Dermis blood vessel endothelial cell (primary cell): ENCODE measurements around the gene RAD51B. TPM values are rescaled to one million over a fixed set of nuclear protein-coding genes. Genes with fewer than 3 reads are reported as not detected.
"Not testable (repeated sequence)": the region's sequence is repeated elsewhere in the genome, so short reads cannot be mapped to it uniquely, and the experiment has no call there.

Experiments used
- DNase-seq: peaks from one replicate; pipeline ENCODE4 v3.0.0; 2010
- total RNA-seq: library from RNA; depleted of rRNA; stranded (reverse); fragments of >200 nt; gene quantifications from 2 replicates; pipeline ENCODE4 v1.2.3, GENCODE V29; 2014

The RAD51B gene
- total RNA-seq, 1 donor from 2014 or later = 22.8 TPM

DNA sequence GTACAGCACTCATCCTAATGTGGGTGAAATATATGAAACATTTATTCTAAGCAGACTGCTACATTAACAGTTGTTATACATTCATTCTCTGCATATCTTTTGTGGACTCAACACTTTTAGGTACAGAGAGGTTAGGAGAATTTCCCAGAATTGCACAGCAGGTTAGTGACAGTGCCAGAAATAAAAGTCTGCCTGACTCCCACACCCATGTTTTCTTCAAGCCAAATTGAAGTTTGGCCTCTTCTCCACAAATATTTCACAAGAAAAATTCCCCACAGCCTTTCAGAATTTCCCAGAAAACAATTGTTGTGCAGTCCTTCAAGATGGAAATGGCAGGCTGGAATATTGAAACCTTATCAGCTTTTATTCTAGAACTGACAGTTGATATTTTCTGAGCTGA, 464.8 kb downstream of the RAD51B start:
- DNase-seq = no peak

DNA sequence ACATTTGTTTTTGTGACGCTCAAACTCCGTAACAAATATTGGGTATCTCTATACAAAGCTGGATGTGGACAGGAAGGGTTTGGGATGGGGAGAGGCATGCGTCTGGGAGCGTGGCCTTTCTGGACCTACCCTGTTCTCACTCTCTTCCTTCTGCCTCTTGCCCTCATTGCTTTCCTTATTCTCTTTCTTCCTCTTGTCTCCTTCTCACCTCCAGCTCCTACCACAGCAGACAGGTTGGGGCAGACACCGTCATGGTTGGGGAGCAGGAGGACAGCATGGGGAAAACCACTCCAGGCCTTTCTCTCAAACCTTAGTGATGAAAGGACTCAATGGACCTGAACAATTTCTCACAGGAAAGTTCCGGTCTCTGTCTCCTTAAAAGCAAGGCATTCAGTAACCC, 465.3 kb downstream of the RAD51B start:
- no peak for DNase-seq

DNA sequence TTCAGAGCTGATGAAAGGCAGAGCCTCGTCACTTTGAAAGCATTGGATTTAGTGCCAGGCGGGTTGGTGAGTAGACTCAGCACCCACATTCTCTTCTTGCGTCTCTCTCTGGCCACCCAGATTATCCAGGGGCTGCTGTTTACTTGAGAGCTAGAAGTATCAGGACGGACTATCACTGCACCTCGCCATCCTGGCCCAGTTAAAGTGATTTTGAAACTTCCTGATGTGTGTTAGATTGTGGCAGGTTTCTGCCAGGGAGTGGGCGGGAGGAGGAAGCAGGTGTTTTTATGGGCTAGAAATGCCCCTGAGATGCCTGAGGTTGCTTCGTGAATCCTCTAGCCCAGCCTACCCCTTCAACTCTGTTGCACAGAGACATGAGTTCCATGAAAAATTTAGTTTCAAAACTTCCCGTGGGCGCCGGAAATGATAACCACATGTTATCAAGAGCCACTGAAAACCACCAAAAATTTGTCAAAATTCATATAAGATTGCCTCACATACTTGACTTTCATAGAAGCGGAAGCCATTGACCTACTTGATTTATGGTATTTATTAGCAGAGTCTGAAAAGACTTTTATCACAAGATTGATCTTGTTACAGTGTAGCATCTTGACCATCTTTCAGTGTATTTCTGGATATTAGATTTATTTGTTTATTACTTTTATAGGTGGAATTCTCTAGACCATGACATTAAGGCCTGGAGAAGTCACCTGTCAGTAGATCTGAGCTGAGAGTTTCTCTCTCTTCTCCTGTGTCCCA, 466.0 kb downstream of the RAD51B start:
- DNase-seq = no peak

DNA sequence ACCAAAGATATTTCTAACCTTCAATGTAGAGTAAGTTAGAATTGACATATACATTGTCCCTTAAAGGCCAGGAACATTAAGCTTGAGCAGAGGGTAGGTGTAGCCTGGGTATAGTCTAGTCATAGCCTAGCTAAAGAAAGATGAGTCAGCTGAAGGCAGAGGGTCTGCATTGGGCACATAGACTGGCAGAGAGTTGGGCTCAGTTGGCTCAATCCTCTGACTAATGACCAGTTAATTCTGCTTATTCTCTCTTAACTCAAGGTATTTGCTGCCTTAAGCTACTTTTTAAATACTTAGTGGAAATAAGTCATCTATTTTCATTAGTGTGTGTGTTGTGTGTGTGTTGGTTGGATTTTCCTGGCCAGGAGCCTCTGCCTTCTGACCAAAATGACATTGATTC, 467.1 kb downstream of the RAD51B start:
- DNase-seq = no peak

DNA sequence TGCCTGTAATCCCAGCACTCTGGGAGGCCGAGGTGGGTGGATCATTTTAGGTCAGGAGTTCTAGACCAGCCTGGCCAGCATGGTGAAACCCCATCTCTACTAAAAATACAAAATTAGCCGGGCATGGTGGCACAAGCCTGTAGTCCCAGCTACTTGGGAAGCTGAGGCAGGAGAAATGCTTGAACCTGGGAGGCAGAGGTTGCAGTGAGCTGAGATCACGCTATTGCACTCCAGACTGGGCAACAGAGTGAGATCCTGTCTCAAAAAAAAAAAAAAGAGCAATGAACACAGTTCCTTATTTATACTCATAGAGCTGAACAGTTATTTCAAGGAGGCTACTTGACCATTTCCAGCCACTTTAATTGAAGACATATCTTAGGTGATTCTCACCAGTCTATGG, 469.9 kb downstream of the RAD51B start:
- not testable (repeated sequence) for DNase-seq

DNA sequence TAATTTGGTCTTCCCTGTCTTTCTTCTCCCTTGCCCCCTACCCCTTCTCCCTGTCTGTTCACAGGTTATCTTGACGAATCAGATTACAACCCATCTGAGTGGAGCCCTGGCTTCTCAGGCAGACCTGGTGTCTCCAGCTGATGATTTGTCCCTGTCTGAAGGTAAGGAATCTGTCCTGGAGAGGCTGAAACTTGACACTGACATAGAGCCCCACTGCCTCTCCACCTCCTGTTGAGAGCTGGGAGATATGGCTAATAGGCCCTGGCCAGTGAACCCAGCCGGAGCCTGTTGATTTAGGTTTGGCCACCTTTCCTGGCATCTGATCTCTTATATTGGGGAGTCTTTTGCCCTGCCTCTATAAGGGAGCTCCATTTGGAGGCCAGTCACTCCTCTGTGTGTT, 472.2 kb downstream of the RAD51B start:
- DNase-seq = no peak

DNA sequence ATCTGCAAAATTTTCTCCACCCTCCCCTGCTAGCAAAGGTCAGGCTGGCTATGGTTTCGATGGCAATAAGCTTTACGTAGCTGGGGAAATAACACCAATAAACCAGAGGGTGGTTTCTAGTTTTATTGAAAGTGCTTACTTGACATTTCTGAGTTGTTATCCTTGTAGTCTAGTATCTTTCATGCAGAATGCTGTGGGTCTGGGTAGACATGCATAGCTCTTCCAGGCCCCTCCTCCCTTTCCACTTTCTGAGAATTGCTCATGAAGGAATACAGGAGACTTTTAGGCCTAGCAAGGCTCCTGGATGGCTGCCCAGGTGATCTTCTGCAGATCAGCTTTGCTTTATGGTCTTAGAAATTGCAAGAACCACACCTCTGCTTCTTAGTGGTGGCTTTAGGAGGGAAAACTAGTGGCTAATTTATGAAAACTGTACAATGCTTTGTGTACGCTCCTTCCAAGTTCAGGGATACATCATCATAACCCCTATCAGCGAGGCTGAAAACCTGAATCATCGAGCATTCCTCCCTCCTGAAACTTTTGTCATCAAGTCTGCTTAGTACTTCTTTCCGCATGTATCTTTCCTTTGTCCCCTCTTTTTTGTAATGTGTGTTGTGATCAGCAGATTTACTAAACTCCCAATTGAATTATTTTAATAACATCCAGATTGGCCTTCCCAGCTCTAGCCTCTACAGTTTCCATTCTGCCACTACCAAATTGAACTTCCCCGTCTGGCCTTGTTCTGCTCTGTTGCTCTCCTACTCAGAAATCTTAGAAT, 473.0 kb downstream of the RAD51B start:
- no peak for DNase-seq

DNA sequence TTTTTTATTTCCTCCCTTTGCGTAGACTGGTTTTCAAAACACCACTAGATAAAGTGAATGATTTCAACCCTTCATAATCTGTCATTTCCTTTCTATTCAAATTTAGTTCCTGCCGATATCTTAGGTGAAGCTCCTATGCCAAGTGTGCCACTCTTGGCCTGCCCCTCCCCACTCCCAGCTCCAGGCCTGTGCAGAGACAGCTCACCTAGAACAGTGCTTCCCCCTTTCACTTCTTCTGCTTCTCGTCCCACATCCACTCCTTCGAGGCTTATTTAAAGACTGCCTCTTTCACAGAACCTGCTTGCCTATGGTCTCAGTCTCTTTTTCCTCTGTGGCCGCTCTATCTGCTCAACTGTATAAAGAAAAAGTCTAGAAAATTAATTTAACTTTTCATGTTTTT, 473.8 kb downstream of the RAD51B start:
- DNase-seq = peak; percentile 40

DNA sequence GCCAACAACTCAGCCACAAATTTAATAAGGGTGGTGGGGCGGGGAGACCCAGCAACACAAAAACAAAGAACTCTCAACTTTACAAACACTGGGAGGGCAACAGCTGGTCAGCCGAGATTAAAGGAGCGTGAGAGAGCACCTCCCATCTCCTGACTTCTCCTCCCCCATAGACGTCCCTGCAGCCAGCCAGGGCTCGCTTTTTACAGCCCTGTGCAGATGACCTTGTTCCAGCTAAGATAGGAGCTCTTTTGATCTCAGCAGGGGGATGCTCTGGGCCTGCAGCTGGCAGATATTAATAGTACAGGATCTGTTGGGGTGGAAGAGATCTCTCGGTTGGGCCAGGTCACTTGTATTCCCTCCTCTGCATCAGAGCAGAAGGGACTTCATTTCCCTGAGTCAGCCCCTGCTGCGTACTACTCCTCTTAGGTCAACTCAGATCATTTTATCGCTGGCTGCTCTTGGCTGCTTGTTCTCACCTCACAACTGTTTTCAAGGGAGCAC, 475.8 kb downstream of the RAD51B start:
- no peak for DNase-seq

DNA sequence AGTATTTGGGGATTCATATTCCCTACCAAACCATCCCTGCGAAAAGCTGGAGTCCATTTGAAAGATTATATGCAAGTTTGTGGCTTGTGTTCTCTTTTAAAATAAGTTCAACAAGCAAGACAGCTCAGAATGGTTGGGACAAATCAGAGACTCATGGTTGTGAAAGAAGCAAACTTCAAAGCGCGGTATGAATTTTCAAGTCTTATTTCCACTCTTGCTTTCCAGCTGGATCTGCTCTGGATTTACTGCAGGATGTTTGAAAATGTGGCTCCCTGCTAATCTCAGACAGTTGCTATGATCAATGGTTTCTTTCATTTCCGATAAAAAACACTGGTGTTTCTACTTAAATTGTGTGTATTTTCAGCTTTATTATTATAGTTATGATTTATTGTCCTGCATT, 477.5 kb downstream of the RAD51B start:
- no peak for DNase-seq

DNA sequence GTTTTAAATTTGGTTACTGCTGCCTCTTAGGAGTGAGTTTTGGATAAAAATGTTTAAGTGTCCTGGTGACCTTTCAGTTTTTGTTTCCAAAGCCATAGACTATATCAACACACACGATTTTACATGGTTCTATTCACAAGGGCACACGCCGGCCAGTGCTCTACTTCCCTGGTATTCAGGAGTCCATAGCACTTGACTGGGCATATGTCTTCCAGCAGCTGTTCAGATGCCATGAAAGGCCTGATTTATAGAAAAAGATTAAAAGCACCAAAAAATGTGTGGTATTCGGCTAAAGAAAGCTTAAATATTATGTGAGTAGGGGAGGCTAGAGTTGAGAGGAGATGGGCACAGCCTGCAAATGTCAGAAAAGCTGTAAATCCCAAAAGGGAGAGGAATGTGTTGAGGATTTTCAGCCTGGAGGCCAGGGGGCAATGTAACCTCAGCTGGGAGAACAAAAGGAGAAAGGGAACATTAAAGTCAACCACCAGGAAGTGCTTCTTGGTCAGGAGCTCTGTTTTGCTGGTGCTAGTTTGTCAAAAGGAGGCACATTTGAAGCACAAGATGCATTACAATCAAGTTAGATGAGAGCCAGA, 478.4 kb downstream of the RAD51B start:
- peak; percentile 54 for DNase-seq

DNA sequence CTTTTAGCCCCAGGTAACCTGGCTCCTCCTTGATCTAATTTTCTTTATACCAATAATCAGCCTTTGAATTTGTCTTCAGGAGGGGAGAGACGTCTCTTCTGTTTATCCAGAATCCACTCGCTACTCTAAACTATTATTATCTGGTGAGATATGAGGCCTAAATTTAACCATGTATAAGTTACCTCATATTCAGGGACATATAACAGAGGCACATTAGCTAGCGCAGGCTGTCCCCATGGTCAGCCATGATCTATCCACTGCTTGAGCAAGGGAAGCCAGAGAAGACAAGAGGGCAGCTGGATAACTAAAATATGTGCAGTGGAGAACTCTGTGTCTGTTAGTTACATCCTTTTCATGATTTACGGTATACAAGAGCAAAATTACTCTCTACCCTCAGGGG, 481.0 kb downstream of the RAD51B start:
- DNase-seq = no peak

DNA sequence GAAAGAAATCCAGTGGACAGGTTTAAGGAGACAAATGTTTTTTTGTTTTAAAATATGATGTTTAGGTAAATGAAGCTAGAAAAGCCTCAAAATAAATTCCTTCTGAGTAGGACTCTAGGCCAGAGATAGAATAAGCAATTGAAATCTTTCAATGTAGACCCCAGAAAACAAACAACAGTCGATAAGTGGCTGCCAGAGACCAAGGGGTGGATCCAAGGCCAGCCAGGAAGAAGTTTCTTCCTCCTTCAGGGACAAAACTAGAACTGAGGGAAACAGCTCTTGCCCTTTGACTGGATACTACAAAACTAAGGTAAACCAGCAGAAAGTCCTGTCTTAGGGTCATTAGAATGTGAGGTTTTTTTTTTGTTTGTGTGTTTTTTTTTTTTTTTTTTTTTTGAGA, 481.6 kb downstream of the RAD51B start:
- no peak for DNase-seq

DNA sequence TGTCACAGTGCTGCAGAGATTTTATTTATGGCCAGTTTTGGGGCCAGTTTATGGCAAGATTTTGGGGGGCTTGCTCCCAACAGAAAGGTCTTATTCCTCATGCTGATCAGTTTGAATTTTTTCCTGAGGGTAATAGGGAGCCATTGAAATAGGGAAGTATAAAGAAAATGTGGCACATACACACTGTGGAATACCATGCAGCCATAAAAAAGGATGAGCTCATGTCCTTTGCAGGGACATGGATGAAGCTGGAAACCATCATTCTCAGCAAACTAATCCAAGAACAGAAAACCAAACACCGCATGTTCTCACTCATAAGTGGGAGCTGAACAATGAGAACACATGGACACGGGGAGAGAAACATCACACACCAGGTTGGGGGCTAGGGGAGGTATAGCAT, 483.4 kb downstream of the RAD51B start:
- DNase-seq = not testable (repeated sequence)

DNA sequence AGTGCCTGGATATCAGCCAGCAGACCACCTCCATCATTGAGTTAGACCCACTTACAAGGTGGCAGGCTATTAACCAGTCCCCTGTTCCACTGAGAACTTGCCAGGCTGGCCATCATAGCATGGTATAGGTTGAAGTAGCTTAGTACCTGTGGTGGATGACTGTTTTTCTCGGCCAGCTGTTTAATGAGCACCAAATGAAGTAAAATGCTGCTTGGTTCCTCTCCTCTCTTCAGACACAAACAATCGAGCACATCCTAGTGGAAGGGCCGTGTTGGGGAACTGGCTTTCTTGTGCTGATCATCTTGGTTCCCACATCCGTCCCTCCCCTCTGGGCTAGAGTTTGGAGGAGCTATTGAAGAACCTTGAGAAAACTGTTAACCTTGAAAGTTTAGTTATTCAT, 486.2 kb downstream of the RAD51B start:
- no peak for DNase-seq

DNA sequence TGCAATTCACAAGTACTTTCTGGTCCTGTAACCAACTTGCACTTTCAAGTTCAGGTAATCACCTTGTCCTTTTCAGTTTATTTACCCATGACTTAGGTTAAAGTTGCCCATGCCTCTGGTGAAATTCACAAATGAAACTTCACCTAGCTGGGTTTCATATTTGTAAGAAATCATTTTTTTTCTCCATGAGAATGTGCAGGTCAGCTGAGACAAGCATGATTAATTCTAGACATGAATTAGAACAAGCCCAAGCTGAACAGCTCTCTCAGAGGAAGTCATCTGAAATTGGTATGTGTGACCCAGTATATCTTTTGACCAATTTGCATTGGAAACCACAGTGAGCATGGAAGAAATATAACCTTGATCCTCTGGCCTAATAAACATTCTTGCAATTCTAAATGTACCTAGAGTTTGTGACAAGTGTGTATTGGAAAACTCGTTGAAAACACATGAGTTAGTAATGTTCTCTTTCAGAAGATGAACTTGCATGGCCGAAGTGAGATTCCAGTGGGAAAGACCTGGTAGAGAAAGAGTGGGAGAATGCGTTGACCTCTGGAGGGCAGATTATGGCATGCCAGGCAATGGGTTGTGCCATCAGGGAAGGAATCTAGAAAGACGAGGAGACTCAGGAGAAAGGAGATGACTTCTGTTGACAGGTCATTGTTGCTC, 486.8 kb downstream of the RAD51B start:
- DNase-seq = no peak

DNA sequence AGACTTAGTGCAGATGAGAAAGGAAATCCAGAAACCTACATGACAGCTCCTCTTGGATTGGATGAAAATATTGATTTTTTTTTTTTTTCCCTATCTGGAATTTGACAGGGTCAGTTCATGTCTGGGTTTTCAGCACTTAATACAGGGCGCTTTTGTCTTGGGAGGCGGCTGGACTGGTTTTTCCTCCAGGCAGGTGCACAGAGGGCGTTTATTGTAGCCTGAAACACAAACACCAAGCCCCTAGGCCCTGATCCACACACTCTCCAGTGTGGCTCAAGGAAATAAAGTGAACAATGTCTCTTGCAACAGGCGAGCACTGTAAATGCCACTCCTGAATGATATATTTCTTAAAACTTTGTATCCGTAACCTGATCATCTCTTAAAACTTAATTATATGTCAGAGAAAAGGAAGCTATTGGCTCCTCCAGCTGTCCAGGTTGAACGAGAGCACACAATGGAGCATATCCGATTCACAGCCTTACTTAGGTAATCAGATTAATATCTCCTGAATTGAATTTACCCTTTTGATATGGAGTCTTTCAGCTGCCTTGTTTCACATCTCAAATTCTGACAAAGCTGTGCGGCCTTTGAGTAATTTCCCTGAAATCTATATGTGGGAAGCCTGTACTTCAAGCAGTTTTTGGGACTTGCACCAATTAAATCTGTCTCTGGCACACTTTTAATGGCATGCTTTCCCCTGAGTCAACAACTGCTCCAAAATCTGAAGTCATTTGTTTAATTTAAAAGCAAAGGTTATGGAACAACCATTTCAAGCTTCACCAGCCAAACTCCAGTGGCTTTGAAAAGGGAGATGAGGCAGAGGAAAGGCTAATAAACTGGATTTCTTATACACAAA, 487.6 kb downstream of the RAD51B start:
- DNase-seq = no peak

DNA sequence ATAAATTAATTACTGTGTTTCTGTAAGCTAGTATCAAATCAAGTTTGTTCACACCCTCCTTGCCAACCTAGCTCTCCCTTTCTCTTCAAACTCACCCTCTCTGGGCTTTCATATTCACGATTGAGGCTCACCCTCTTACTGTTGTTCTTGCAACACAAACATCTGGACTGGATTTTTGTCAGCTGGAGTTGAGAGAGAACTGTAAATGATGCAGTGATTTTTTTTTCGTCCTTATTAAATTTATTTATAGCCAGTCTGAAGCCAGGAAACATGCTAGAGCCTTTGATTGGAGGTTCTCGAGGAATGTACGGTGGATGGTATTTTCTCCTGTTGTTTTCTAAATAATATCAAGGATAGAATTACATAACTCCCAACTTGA, 488.2 kb downstream of the RAD51B start:
- DNase-seq = no peak

DNA sequence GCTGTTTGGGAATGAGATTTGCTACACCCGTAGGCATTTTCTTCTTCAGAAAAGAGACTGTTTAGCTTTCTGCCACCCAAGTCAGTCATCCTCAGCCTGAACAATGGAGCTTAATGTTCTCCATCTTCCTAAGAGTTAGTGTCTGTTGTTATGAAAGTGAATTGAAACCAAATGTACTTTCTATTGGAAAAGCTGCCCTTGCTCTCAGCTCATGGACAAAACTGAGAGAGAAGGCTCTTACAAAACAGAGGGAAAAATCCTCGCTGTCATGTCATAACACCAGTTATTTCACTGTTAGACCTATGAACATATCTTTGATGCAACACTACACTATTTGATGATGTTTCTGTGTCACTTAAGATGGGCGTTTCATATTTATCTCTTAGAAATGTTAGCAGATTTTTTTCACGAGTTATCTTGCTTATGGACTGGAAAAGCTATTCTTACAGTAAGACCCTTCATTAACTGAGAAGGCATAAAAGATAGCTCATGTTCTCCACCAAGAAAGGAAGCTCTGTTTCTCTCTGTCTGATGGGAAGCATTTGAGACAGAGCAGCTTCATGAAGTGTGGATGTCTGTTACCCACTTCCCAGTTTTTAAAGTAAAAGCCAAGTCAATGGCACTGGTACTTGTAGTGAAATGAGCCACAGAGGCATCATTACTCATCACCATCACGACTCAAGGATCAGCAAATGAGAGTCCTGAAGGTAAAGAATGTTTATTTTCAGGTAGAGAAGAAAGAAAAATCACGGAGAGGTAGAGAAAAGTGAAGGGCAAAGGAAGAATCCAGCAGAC, 489.3 kb downstream of the RAD51B start:
- no peak for DNase-seq

DNA sequence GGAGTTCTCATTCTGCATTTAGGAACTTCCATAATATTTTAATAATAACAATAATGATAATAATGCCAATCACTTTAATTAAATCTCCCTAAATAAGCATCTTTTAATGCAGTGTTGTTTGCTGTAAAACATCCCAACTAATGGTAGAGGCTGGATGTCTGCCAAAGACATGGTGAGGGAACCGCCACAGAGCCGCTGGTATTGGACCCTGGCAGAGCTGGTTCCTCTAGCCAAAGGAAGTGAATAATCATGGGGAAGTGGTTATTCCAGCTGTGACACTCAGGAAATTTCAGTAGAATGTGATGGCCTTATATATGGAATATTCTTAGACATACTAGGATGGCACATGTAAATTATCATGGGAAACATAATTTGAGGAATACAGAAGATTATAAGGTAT, 490.0 kb downstream of the RAD51B start:
- DNase-seq = peak; percentile 55

DNA sequence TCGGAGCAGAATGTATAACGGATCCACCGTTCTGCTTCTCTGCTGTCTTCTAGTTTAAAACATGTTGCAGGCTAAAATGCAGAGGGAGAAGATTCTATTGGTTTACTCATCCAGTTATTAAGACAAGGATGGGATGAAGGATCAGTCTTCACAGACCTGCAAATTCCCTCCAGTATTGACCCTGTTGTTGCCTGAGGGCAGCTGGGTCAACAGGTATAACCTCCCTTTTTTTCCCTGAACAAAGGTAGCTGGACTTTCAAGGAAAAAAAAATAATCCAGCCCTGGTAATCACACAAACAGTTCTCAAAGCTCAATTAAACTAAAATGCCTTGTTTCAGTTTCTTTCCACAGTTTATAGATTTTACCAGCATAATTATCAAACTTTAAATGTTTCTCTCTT, 492.7 kb downstream of the RAD51B start:
- no peak for DNase-seq
